ENCODE results near the gene PLA2G3. TPM values are rescaled to one million over a fixed set of nuclear protein-coding genes. Genes with fewer than 3 reads are reported as not detected.

Gene PLA2G3
- polyA plus RNA-seq, 1 donor, result 0.01 TPM

- H3K27me3 ChIP-seq (ENCODE audit: control insufficient read depth, insufficient read depth, low read length), result no peaks in the 10 kb centered on the region
Observed at GRCh38 chr22:31094741-31095140, 45.6 kb downstream of the PLA2G3 start.

GRCh38 chr22:31094021-31094551 is 46.2 kb downstream of the PLA2G3 start:
- H3K27ac ChIP-seq (ENCODE audit: low read length), result no peak overlapping the region
- H3K4me1 ChIP-seq (ENCODE audit: control insufficient read depth, insufficient read depth, low read length), result peaks cover 6% of the 10 kb centered on the region
- H3K36me3 ChIP-seq (ENCODE audit: control insufficient read depth, insufficient read depth, low read length), result peaks cover 94% of the 10 kb centered on the region
- no peak for DNase-seq
- no peaks in the 10 kb centered on the region for H3K9me3 ChIP-seq (ENCODE audit: control insufficient read depth, low read depth, low read length)
- no CpG with 5 or more reads among the region's 5 CpGs for WGBS (ENCODE audit: insufficient coverage, low lambda C conversion rate)
- no peaks in the 10 kb centered on the region for H3K27me3 ChIP-seq (ENCODE audit: control insufficient read depth, insufficient read depth, low read length)
- H3K4me3 ChIP-seq (ENCODE audit: low read length), result no peak overlapping the region

More at GRCh38 chr22:31094741-31095140, 45.6 kb downstream of the PLA2G3 start:
- no peaks in the 10 kb centered on the region for H3K9me3 ChIP-seq (ENCODE audit: control insufficient read depth, low read depth, low read length)
- H3K4me1 ChIP-seq (ENCODE audit: control insufficient read depth, insufficient read depth, low read length), result peaks cover 6% of the 10 kb centered on the region
- no peak overlapping the region for H3K4me3 ChIP-seq (ENCODE audit: low read length)
- DNase-seq, result no peak
- no CpG with 5 or more reads among the region's 7 CpGs for whole genome bisulfite sequencing (ENCODE audit: insufficient coverage, low lambda C conversion rate)
- peaks cover 94% of the 10 kb centered on the region for H3K36me3 ChIP-seq (ENCODE audit: control insufficient read depth, insufficient read depth, low read length)
- H3K27ac ChIP-seq (ENCODE audit: low read length), result no peak overlapping the region

GRCh38 chr22:31093086-31093850 is 47.0 kb downstream of the PLA2G3 start:
- Histone ChIP-seq H3K4me1 (ENCODE audit: control insufficient read depth, insufficient read depth, low read length) (peaks cover 3% of the 10 kb centered on the region), H3K36me3 (ENCODE audit: control insufficient read depth, insufficient read depth, low read length) (peaks cover 96% of the 10 kb centered on the region), H3K27ac (ENCODE audit: low read length) (no peak overlapping the region), H3K9me3 (ENCODE audit: control insufficient read depth, low read depth, low read length) (no peaks in the 10 kb centered on the region), H3K27me3 (ENCODE audit: control insufficient read depth, insufficient read depth, low read length) (no peaks in the 10 kb centered on the region), H3K4me3 (ENCODE audit: low read length) (no peak overlapping the region)
- WGBS (ENCODE audit: insufficient coverage, low lambda C conversion rate), result 95% methylated on average over 4 of the region's 33 CpGs
- DNase-seq, result no peak

- H3K4me1 ChIP-seq (ENCODE audit: control insufficient read depth, insufficient read depth, low read length), result no peaks in the 10 kb centered on the region
- no peaks in the 10 kb centered on the region for H3K9me3 ChIP-seq (ENCODE audit: control insufficient read depth, low read depth, low read length)
- H3K27ac ChIP-seq (ENCODE audit: low read length), result peak overlapping the region; percentile 38
- H3K36me3 ChIP-seq (ENCODE audit: control insufficient read depth, insufficient read depth, low read length), result peaks cover 99% of the 10 kb centered on the region
- no peak overlapping the region for H3K4me3 ChIP-seq (ENCODE audit: low read length)
- no peaks in the 10 kb centered on the region for H3K27me3 ChIP-seq (ENCODE audit: control insufficient read depth, insufficient read depth, low read length)
- no CpG with 5 or more reads among the region's 9 CpGs for WGBS (ENCODE audit: insufficient coverage, low lambda C conversion rate)
- no peak for DNase-seq
Observed at GRCh38 chr22:31092161-31092560, 48.1 kb downstream of the PLA2G3 start.

- Histone ChIP-seq H3K4me1 (ENCODE audit: control insufficient read depth, insufficient read depth, low read length) (no peaks in the 10 kb centered on the region), H3K4me3 (ENCODE audit: low read length) (no peak overlapping the region), H3K27me3 (ENCODE audit: control insufficient read depth, insufficient read depth, low read length) (no peaks in the 10 kb centered on the region), H3K27ac (ENCODE audit: low read length) (peak overlapping the region; percentile 38), H3K9me3 (ENCODE audit: control insufficient read depth, low read depth, low read length) (no peaks in the 10 kb centered on the region), H3K36me3 (ENCODE audit: control insufficient read depth, insufficient read depth, low read length) (peaks cover 99% of the 10 kb centered on the region)
- no peak for DNase-seq
- WGBS (ENCODE audit: insufficient coverage, low lambda C conversion rate), result no CpG with 5 or more reads among the region's 29 CpGs
Observed at GRCh38 chr22:31091106-31091975, 49.0 kb downstream of the PLA2G3 start.

- H3K27ac ChIP-seq (ENCODE audit: low read length), result peak overlapping the region; percentile 34
- H3K27me3 ChIP-seq (ENCODE audit: control insufficient read depth, insufficient read depth, low read length), result no peaks in the 10 kb centered on the region
- DNase-seq, result no peak
- no CpG with 5 or more reads among the region's 15 CpGs for WGBS (ENCODE audit: insufficient coverage, low lambda C conversion rate)
- H3K4me3 ChIP-seq (ENCODE audit: low read length), result no peak overlapping the region
- peaks cover 99% of the 10 kb centered on the region for H3K36me3 ChIP-seq (ENCODE audit: control insufficient read depth, insufficient read depth, low read length)
- H3K4me1 ChIP-seq (ENCODE audit: control insufficient read depth, insufficient read depth, low read length), result no peaks in the 10 kb centered on the region
- H3K9me3 ChIP-seq (ENCODE audit: control insufficient read depth, low read depth, low read length), result no peaks in the 10 kb centered on the region
Observed at GRCh38 chr22:31090217-31091085, 49.9 kb downstream of the PLA2G3 start.

- H3K4me1 ChIP-seq (ENCODE audit: control insufficient read depth, insufficient read depth, low read length), result no peaks in the 10 kb centered on the region
- H3K27ac ChIP-seq (ENCODE audit: low read length), result peak overlapping the region; percentile 15
- no peak for DNase-seq
- no peak overlapping the region for H3K4me3 ChIP-seq (ENCODE audit: low read length)
- no CpG with 5 or more reads among the region's 9 CpGs for WGBS (ENCODE audit: insufficient coverage, low lambda C conversion rate)
- peaks cover 89% of the 10 kb centered on the region for H3K36me3 ChIP-seq (ENCODE audit: control insufficient read depth, insufficient read depth, low read length)
- no peaks in the 10 kb centered on the region for H3K9me3 ChIP-seq (ENCODE audit: control insufficient read depth, low read depth, low read length)
- H3K27me3 ChIP-seq (ENCODE audit: control insufficient read depth, insufficient read depth, low read length), result no peaks in the 10 kb centered on the region
Observed at GRCh38 chr22:31089160-31090100, 50.9 kb downstream of the PLA2G3 start.

- Histone ChIP-seq H3K36me3 (ENCODE audit: control insufficient read depth, insufficient read depth, low read length) (peaks cover 88% of the 10 kb centered on the region), H3K27ac (ENCODE audit: low read length) (no peak overlapping the region), H3K27me3 (ENCODE audit: control insufficient read depth, insufficient read depth, low read length) (no peaks in the 10 kb centered on the region), H3K4me3 (ENCODE audit: low read length) (no peak overlapping the region), H3K9me3 (ENCODE audit: control insufficient read depth, low read depth, low read length) (no peaks in the 10 kb centered on the region), H3K4me1 (ENCODE audit: control insufficient read depth, insufficient read depth, low read length) (peaks cover 10% of the 10 kb centered on the region)
- no CpG with 5 or more reads among the region's 26 CpGs for WGBS (ENCODE audit: insufficient coverage, low lambda C conversion rate)
- DNase-seq, result no peak
Observed at GRCh38 chr22:31088233-31088986, 51.9 kb downstream of the PLA2G3 start.

Data from large intestine (tissue), 3 donors.